HEK293 (cell line): Measurements from ENCODE around the gene TRAK2.

Experiments
- CTCF ChIA-PET: fragments of 350-600 bp; formaldehyde crosslinking; extraction: SDS; loops from one replicate; lab custom pipeline; 2021; ENCODE audit warnings: antibody characterized with exemption; lab: Yijun Ruan, JAX
- POLR2A ChIA-PET: fragments of 300-600 bp; formaldehyde crosslinking; extraction: SDS; loops from one replicate; lab custom pipeline; 2020; ENCODE audit warnings: antibody characterized with exemption, inconsistent platforms; lab: Yijun Ruan, JAX
- H3K27ac ChIP-seq: fragments of 200-500 bp; sonication (Bioruptor generic); 2 replicates; pipeline ENCODE4 v1.5.1; 2014; ENCODE audit warnings: low read depth, low read length, control low read depth, inconsistent platforms; ENCODE audit errors: extremely low read depth
- H3K36me3 ChIP-seq, 2 experiments: fragments of 200-500 bp in 1 of 2; sonication (Bioruptor generic) in 1 of 2; 1 replicate in 1 of 2; 2 replicates in 1 of 2; pipeline ENCODE4 v1.5.1; 2014 to 2017; ENCODE audit warnings: inconsistent platforms in 2 of 2, low read length in 2 of 2; ENCODE audit not compliant: control insufficient read depth in 2 of 2, insufficient read depth in 1 of 2
- H3K4me1 ChIP-seq: fragments of 200-500 bp; sonication (Bioruptor generic); 2 replicates; pipeline ENCODE4 v1.5.1; 2014; ENCODE audit warnings: mild to moderate bottlenecking, low read length, inconsistent platforms; ENCODE audit not compliant: control insufficient read depth, insufficient read depth
- H3K4me3 ChIP-seq: 2 replicates; pipeline ENCODE4 v1.5.1; 2011; ENCODE audit warnings: low read depth, mild to moderate bottlenecking, control low read depth, low read length, moderate library complexity
- H3K9me3 ChIP-seq: fragments of 200-500 bp; sonication (Bioruptor generic); 2 replicates; pipeline ENCODE4 v1.5.1; 2014; ENCODE audit warnings: low read depth, low read length, inconsistent platforms; ENCODE audit not compliant: control insufficient read depth, insufficient read depth
- HOXC10 ChIP-seq: sonication (generic); formaldehyde crosslinking; IDR thresholded peaks from 2 replicates; pipeline ENCODE4 v1.8.1; 2023; ENCODE audit warnings: mild to moderate bottlenecking, missing genetic modification reagents
- KLF1 ChIP-seq: fragments of 450-650 bp; formaldehyde crosslinking; IDR thresholded peaks from 2 replicates; pipeline ENCODE4 v1.5.1; 2016; ENCODE audit warnings: missing biosample characterization, missing genetic modification characterization
- KLF8 ChIP-seq: fragments of 450-650 bp; formaldehyde crosslinking; IDR thresholded peaks from 2 replicates; pipeline ENCODE4 v1.5.1; 2016; ENCODE audit warnings: missing biosample characterization, missing genetic modification characterization
- OSR2 ChIP-seq: fragments of 450-650 bp; formaldehyde crosslinking; IDR thresholded peaks from 2 replicates; pipeline ENCODE4 v1.5.1; 2016; ENCODE audit warnings: missing biosample characterization, missing genetic modification characterization
- PRDM1 ChIP-seq: fragments of 450-650 bp; formaldehyde crosslinking; IDR thresholded peaks from 2 replicates; pipeline ENCODE4; 2016; ENCODE audit warnings: missing biosample characterization, missing genetic modification characterization
- ZFP37 ChIP-seq: fragments of 450-650 bp; formaldehyde crosslinking; IDR thresholded peaks from 2 replicates; pipeline ENCODE4 v1.5.1; 2016; ENCODE audit warnings: missing biosample characterization, missing genetic modification characterization
- ZFP69B ChIP-seq: fragments of 450-650 bp; formaldehyde crosslinking; IDR thresholded peaks from 2 replicates; pipeline ENCODE4 v1.5.1; 2016; ENCODE audit warnings: missing biosample characterization, missing genetic modification characterization
- ZNF239 ChIP-seq: fragments of 450-650 bp; formaldehyde crosslinking; IDR thresholded peaks from 2 replicates; pipeline ENCODE4 v1.5.1; 2016; ENCODE audit warnings: missing biosample characterization, missing genetic modification characterization
- ZNF266 ChIP-seq: fragments of 450-650 bp; formaldehyde crosslinking; IDR thresholded peaks from 2 replicates; pipeline ENCODE4 v1.5.1; 2016; ENCODE audit warnings: missing biosample characterization, missing genetic modification characterization, low read depth
- ZNF292 ChIP-seq: fragments of 450-650 bp; formaldehyde crosslinking; IDR thresholded peaks from 2 replicates; pipeline ENCODE4 v1.5.1; 2016; ENCODE audit warnings: low read depth, missing biosample characterization, missing genetic modification characterization, borderline replicate concordance
- ZNF404 ChIP-seq: fragments of 450-650 bp; formaldehyde crosslinking; IDR thresholded peaks from 2 replicates; pipeline ENCODE4 v1.5.1; 2017; ENCODE audit warnings: missing biosample characterization, missing genetic modification characterization
- ZNF416 ChIP-seq: fragments of 450-650 bp; formaldehyde crosslinking; IDR thresholded peaks from 2 replicates; pipeline ENCODE4 v1.5.1; 2016; ENCODE audit warnings: missing biosample characterization, missing genetic modification characterization
- ZNF423 ChIP-seq: fragments of 450-650 bp; formaldehyde crosslinking; IDR thresholded peaks from 2 replicates; pipeline ENCODE4 v1.5.1; 2016; ENCODE audit warnings: missing biosample characterization, missing genetic modification characterization
- ZNF510 ChIP-seq: fragments of 450-650 bp; formaldehyde crosslinking; IDR thresholded peaks from 2 replicates; pipeline ENCODE4 v1.5.1; 2018; ENCODE audit warnings: mild to moderate bottlenecking, missing genetic modification characterization, missing biosample characterization; ENCODE audit not compliant: insufficient replicate concordance
- ZNF530 ChIP-seq: fragments of 450-650 bp; formaldehyde crosslinking; IDR thresholded peaks from 2 replicates; pipeline ENCODE4 v1.5.1; 2016; ENCODE audit warnings: low read depth, missing biosample characterization, missing genetic modification characterization
- ZNF600 ChIP-seq: fragments of 450-650 bp; formaldehyde crosslinking; IDR thresholded peaks from 2 replicates; pipeline ENCODE4 v1.5.1; 2016; ENCODE audit warnings: missing biosample characterization, missing genetic modification characterization
- ZNF626 ChIP-seq: fragments of 450-650 bp; sonication (Bioruptor Pico); formaldehyde crosslinking; IDR thresholded peaks from 2 replicates; pipeline ENCODE4 v1.5.1; 2018; ENCODE audit warnings: missing biosample characterization, missing genetic modification characterization, inconsistent platforms
- ZNF677 ChIP-seq: fragments of 450-650 bp; IDR thresholded peaks from 2 replicates; pipeline ENCODE4 v1.5.0; 2018; ENCODE audit warnings: missing biosample characterization, mild to moderate bottlenecking, missing genetic modification characterization, moderate library complexity
- ZNF707 ChIP-seq: fragments of 450-650 bp; formaldehyde crosslinking; IDR thresholded peaks from 2 replicates; pipeline ENCODE4 v1.5.1; 2016; ENCODE audit warnings: missing biosample characterization, missing genetic modification characterization
- TF ChIP-seq, protein P1 (sequence below): fragments of 450-650 bp; formaldehyde crosslinking; IDR thresholded peaks from 2 replicates; pipeline ENCODE4 v1.5.1; 2016; ENCODE audit warnings: missing biosample characterization, missing genetic modification characterization
- TF ChIP-seq, protein P2 (sequence below): fragments of 450-650 bp; formaldehyde crosslinking; IDR thresholded peaks from 2 replicates; pipeline ENCODE4 v1.5.1; 2016; ENCODE audit warnings: missing biosample characterization, missing genetic modification characterization

The TRAK2 gene

DNA sequence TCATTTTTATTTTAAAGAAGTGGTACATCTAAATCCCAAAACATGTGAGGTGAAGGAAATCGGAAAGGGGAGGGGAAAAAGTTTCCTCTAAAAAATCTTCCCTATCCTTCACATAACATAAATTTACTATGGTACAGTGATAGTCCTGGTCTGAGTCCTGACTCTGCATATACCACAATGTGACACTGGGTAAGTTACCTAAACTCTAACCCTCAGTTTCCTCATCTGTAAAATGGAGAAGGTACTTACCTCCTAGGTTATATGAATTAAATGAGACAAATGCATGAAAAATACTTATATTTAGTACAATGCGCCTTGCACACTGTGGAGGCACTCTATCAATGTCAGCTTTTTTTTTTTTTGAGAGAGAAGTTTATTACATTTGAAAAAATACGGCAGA is 42.3 kb downstream of the TRAK2 start:
- Histone ChIP-seq H3K4me3 (no peak overlapping the region), H3K9me3 (no peaks in the 10 kb centered on the region), H3K27ac (no peak overlapping the region), H3K4me1 (peaks cover 26% of the 10 kb centered on the region), H3K36me3 (no peaks in the 10 kb centered on the region)
- POLR2A ChIA-PET = interaction anchor here (1.1 kb wide), 1 partner anchor 42 kb away, joined by 4 read pairs; the partner anchor contains the start of genes STRADB and TRAK2
- TF ChIP-seq KLF1 (tag by site-specific recombination) = no peak
- TF ChIP-seq ZNF626 (tag by site-specific recombination) = no peak
- TF ChIP-seq ZNF677 (tag by site-specific recombination) = no peak
- TF ChIP-seq, protein P1, sequence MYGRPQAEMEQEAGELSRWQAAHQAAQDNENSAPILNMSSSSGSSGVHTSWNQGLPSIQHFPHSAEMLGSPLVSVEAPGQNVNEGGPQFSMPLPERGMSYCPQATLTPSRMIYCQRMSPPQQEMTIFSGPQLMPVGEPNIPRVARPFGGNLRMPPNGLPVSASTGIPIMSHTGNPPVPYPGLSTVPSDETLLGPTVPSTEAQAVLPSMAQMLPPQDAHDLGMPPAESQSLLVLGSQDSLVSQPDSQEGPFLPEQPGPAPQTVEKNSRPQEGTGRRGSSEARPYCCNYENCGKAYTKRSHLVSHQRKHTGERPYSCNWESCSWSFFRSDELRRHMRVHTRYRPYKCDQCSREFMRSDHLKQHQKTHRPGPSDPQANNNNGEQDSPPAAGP (tag by site-specific recombination) = no peak
- TF ChIP-seq ZNF530 = no peak
- TF ChIP-seq ZFP37 (tag by site-specific recombination) = no peak
- TF ChIP-seq ZNF266 (tag by site-specific recombination) = no peak
- TF ChIP-seq ZNF510 (tag by site-specific recombination) = no peak
- TF ChIP-seq KLF8 (tag by site-specific recombination) = no peak
- no peak for TF ChIP-seq ZNF707 (tag by site-specific recombination)
- TF ChIP-seq ZNF416 = no peak
- TF ChIP-seq ZNF404 (tag by site-specific recombination) = no peak
- no peak for TF ChIP-seq HOXC10
- TF ChIP-seq ZNF423 (tag by site-specific recombination) = no peak
- no peak for TF ChIP-seq ZNF292 (tag by site-specific recombination)
- no peak for TF ChIP-seq OSR2 (tag by site-specific recombination)
- TF ChIP-seq ZNF600 (tag by site-specific recombination) = no peak
- TF ChIP-seq ZFP69B = no peak
- TF ChIP-seq ZNF239 (tag by site-specific recombination) = no peak
- CTCF ChIA-PET = no interaction called here

DNA sequence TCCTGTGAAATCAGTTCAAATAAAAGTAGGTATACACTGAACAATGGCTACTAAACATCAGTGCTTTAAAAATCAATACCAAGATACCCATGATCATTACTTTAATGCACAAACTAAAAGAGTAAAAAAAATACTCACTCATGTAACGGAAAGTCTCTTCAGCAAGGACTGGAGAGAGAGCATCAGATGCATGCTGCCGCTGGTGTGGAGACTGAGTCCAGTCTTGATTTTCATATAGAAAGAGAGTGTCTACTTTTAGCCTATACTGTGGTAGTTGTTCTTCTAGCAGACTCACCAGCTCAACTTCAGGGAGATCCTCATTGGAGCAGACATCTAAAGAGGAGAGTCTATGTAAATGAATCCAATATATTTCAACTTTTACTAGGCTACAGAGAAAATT is 44.0 kb downstream of the TRAK2 start:
- ChIA-PET CTCF (no interaction called here), POLR2A (no interaction called here)
- Histone ChIP-seq H3K27ac (no peak overlapping the region), H3K4me3 (no peak overlapping the region), H3K4me1 (peaks cover 37% of the 10 kb centered on the region), H3K9me3 (no peaks in the 10 kb centered on the region), H3K36me3 (no peaks in the 10 kb centered on the region)
- TF ChIP-seq PRDM1 (tag by site-specific recombination) = peak; percentile 34; the same call in 1 of the 2 replicates
- TF ChIP-seq, protein P2, sequence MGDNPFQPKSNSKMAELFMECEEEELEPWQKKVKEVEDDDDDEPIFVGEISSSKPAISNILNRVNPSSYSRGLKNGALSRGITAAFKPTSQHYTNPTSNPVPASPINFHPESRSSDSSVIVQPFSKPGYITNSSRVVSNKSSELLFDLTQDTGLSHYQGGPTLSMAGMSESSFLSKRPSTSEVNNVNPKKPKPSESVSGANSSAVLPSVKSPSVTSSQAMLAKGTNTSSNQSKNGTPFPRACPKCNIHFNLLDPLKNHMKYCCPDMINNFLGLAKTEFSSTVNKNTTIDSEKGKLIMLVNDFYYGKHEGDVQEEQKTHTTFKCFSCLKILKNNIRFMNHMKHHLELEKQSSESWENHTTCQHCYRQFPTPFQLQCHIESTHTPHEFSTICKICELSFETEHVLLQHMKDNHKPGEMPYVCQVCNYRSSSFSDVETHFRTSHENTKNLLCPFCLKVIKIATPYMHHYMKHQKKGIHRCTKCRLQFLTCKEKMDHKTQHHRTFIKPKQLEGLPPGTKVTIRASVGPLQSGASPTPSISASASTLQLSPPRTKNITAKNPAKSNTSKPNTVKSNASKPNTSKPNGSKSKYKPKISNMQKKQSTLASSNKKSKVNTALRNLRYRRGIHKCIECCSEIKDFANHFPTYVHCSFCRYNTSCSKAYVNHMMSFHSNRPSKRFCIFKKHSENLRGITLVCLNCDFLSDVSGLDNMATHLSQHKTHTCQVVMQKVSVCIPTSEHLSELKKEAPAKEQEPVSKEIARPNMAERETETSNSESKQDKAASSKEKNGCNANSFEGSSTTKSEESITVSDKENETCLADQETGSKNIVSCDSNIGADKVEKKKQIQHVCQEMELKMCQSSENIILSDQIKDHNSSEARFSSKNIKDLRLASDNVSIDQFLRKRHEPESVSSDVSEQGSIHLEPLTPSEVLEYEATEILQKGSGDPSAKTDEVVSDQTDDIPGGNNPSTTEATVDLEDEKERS = no peak
